Natural killer cell (primary cell): ENCODE results near the gene RRBP1. TPM values are rescaled to one million over a fixed set of nuclear protein-coding genes. Genes with fewer than 3 reads are reported as not detected.

ENCODE experiments used
- ATAC-seq, 3 donors: fragments of 150-1000 bp in 2 of 3; fragments of 200-7000 bp in 1 of 3; cut with Tn5 transposase; 1 replicate in 1 of 3; 2 replicates in 2 of 3; pipeline ENCODE4 v1.10.0; 2021; ENCODE audit warnings: mild to moderate bottlenecking in 2 of 3, moderate library complexity in 2 of 3
- DNase-seq, 2 donors: peaks; one replicate each; pipeline versions ENCODE4 v3.0.0 to v3.0.0-alpha.2; 2013 to 2021; ENCODE audit warnings: mixed read lengths in 1 of 2
- H3K27ac ChIP-seq: one replicate; pipeline ENCODE4 v1.5.1; 2013; ENCODE audit warnings: mild to moderate bottlenecking, low read length
- H3K27me3 ChIP-seq: one replicate; pipeline ENCODE4 v1.6.1; 2013; ENCODE audit warnings: low read length; ENCODE audit not compliant: control insufficient read depth, insufficient read depth
- H3K36me3 ChIP-seq: one replicate; pipeline ENCODE4 v1.6.1; 2013; ENCODE audit warnings: low read length; ENCODE audit not compliant: control insufficient read depth, insufficient read depth
- H3K4me1 ChIP-seq: one replicate; pipeline ENCODE4 v1.6.1; 2013; ENCODE audit warnings: low read length; ENCODE audit not compliant: control insufficient read depth, insufficient read depth
- H3K4me3 ChIP-seq: one replicate; pipeline ENCODE4 v1.5.1; 2013; ENCODE audit warnings: low read length
- H3K9me3 ChIP-seq: one replicate; pipeline ENCODE4 v1.6.1; 2013; ENCODE audit warnings: low read length; ENCODE audit not compliant: control insufficient read depth, insufficient read depth
- H3K27ac Mint-ChIP-seq, 2 donors: one replicate each; pipeline ENCODE4 v1.8.0; 2022; ENCODE audit warnings: mild to moderate bottlenecking in 2 of 2, mixed read lengths in 2 of 2, moderate library complexity in 1 of 2
- H3K27me3 Mint-ChIP-seq, 2 donors: one replicate each; pipeline ENCODE4 v1.8.0; 2022; ENCODE audit warnings: low read depth in 2 of 2, mixed read lengths in 2 of 2
- H3K36me3 Mint-ChIP-seq: one replicate; pipeline ENCODE4 v1.8.0; 2022; ENCODE audit warnings: mixed read lengths
- H3K4me1 Mint-ChIP-seq, 2 donors: one replicate each; pipeline ENCODE4 v1.8.0; 2022; ENCODE audit warnings: mixed read lengths in 2 of 2
- H3K4me3 Mint-ChIP-seq: one replicate; pipeline ENCODE4 v1.8.0; 2022; ENCODE audit warnings: mild to moderate bottlenecking, moderate library complexity, mixed read lengths
- H3K9me3 Mint-ChIP-seq, 2 donors: one replicate each; pipeline ENCODE4 v1.8.0; 2022; ENCODE audit warnings: mixed read lengths in 2 of 2
- WGBS: methylation state at CpG from one replicate; pipeline ENCODE4 v1.1.7; 2013; ENCODE audit warnings: missing lambda C conversion rate; ENCODE audit not compliant: insufficient coverage; 5-methylcytosine and 5-hydroxymethylcytosine counted together
- intact Hi-C: fragments of 100-400 bp; cut with micrococcal nuclease; formaldehyde crosslinking; loops from one replicate; pipeline ENCODE4 v1.14.2; 2022
- total RNA-seq, 4 donors: library from RNA; stranded (reverse); fragments of 120-200 nt in 1 of 4; gene quantifications; one replicate each; pipeline versions ENCODE4 v1.2.3 to v1.2.4, GENCODE V29; 2013 to 2022
- TF ChIP-seq, protein P1 (sequence below): fragments of 200-600 bp; IDR thresholded peaks from one replicate; pipeline ENCODE4 v1.8.0; 2022; ENCODE audit warnings: antibody characterized with exemption

The RRBP1 gene
- total RNA-seq, 3 donors from 2014 or later (not counting 1 experiment from before 2014, with no cell fraction given) = 88.3 to 95.4 (median 90.1) TPM

- 96% methylated on average over 15 of the region's 15 CpGs for WGBS
- Mint-ChIP-seq H3K27ac (no peak overlapping the region), H3K36me3 (no peaks in the 10 kb centered on the region), H3K9me3 (no peaks in the 10 kb centered on the region), H3K4me3 (no peak overlapping the region), H3K27me3 (no peaks in the 10 kb centered on the region), H3K4me1 (peaks cover 4 to 7% of the 10 kb centered on the region in 2 donors)
- DNase-seq = no peak
- Histone ChIP-seq H3K27me3 (no peaks in the 10 kb centered on the region), H3K4me1 (no peaks in the 10 kb centered on the region), H3K36me3 (peaks cover 77% of the 10 kb centered on the region), H3K27ac (no peak overlapping the region), H3K4me3 (no peak overlapping the region), H3K9me3 (no peaks in the 10 kb centered on the region)
- ATAC-seq = no peak
- intact Hi-C loops = no loop called here
- TF ChIP-seq, protein P1, sequence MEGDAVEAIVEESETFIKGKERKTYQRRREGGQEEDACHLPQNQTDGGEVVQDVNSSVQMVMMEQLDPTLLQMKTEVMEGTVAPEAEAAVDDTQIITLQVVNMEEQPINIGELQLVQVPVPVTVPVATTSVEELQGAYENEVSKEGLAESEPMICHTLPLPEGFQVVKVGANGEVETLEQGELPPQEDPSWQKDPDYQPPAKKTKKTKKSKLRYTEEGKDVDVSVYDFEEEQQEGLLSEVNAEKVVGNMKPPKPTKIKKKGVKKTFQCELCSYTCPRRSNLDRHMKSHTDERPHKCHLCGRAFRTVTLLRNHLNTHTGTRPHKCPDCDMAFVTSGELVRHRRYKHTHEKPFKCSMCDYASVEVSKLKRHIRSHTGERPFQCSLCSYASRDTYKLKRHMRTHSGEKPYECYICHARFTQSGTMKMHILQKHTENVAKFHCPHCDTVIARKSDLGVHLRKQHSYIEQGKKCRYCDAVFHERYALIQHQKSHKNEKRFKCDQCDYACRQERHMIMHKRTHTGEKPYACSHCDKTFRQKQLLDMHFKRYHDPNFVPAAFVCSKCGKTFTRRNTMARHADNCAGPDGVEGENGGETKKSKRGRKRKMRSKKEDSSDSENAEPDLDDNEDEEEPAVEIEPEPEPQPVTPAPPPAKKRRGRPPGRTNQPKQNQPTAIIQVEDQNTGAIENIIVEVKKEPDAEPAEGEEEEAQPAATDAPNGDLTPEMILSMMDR = no peak
These were observed 57.3 kb downstream of the RRBP1 start for GRCh38 chr20:17624551-17625245.

DNA sequence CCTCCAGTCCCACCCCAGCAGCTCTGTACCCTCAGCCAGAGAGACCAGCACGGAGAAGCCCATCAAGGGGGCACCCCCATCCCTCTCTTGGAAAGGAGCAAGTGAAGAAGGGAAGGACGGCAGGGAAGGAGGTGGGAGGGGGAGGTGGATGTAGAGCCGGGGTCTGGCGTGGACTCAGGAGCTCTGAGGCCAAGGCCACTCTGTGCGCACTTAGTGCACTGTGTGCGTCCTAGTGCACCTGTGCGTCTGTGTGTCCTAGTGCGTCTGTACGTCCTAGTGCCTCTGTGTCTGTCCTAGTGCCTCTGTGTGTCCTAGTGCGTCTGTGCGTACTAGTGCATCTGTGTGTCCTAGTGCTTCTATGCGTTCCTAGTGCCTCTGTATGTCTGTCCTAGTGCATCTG is 58.0 kb downstream of the RRBP1 start:
- Histone ChIP-seq H3K36me3 (peaks cover 77% of the 10 kb centered on the region), H3K9me3 (no peaks in the 10 kb centered on the region), H3K4me3 (no peak overlapping the region), H3K27ac (no peak overlapping the region), H3K4me1 (no peaks in the 10 kb centered on the region), H3K27me3 (no peaks in the 10 kb centered on the region)
- Mint-ChIP-seq H3K4me1 (peaks cover 4 to 7% of the 10 kb centered on the region in 2 donors), H3K27ac (no peak overlapping the region), H3K9me3 (no peaks in the 10 kb centered on the region), H3K36me3 (no peaks in the 10 kb centered on the region), H3K27me3 (no peaks in the 10 kb centered on the region), H3K4me3 (no peak overlapping the region)
- TF ChIP-seq, protein P1 = no peak
- intact Hi-C loops = no loop called here
- WGBS = 97% methylated on average over 12 of the region's 12 CpGs
- ATAC-seq (no peak), DNase-seq (no peak)

- H3K27me3 Mint-ChIP-seq = no peaks in the 10 kb centered on the region
- Histone ChIP-seq H3K4me3 (no peak overlapping the region), H3K27ac (no peak overlapping the region), H3K27me3 (no peaks in the 10 kb centered on the region), H3K9me3 (no peaks in the 10 kb centered on the region), H3K36me3 (peaks cover 78% of the 10 kb centered on the region), H3K4me1 (no peaks in the 10 kb centered on the region)
- no peak overlapping the region for H3K27ac Mint-ChIP-seq
- no peak for ATAC-seq
- TF ChIP-seq, protein P1 = no peak
- intact Hi-C loops = no loop called here
- H3K4me1 Mint-ChIP-seq = peaks cover 0 to 4% of the 10 kb centered on the region in 2 donors
- no peak overlapping the region for H3K4me3 Mint-ChIP-seq
- no peaks in the 10 kb centered on the region for H3K9me3 Mint-ChIP-seq
- 92% methylated on average over 9 of the region's 9 CpGs for WGBS
- H3K36me3 Mint-ChIP-seq = no peaks in the 10 kb centered on the region
- DNase-seq = peak in 1 of 2 donors; percentile 2
These were observed 59.1 kb downstream of the RRBP1 start for GRCh38 chr20:17622851-17623508.
